ENCODE data around the gene PRDM5. TPM values are rescaled to one million over a fixed set of nuclear protein-coding genes. Genes with fewer than 3 reads are reported as not detected.

Gene PRDM5
- total RNA-seq: 2.2 TPM

- peak in 2 of 3 donors; percentile 26 to 34 for DNase-seq (ENCODE audit: low read depth in 2 of 3, low spot score in 2 of 3)
Measured at GRCh38 chr4:120922381-120923206, at the start of gene PRDM5. PRDM5 (minus strand) TSS chr4:120922726; CDS start chr4:120922608, 118 bp downstream.

GRCh38 chr4:120971884-120972283, 49.4 kb upstream of the PRDM5 start:
- DNase-seq (ENCODE audit: low read depth in 2 of 3, low spot score in 2 of 3): no peak

GRCh38 chr4:120965938-120966337, 43.4 kb upstream of the PRDM5 start:
- no peak for DNase-seq (ENCODE audit: low read depth in 2 of 3, low spot score in 2 of 3)

- DNase-seq (ENCODE audit: low read depth in 2 of 3, low spot score in 2 of 3): no peak
Measured at GRCh38 chr4:120964596-120964995, 42.1 kb upstream of the PRDM5 start.

GRCh38 chr4:120963449-120963848, 40.9 kb upstream of the PRDM5 start:
- DNase-seq (ENCODE audit: low read depth in 2 of 3, low spot score in 2 of 3): no peak

- DNase-seq (ENCODE audit: low read depth in 2 of 3, low spot score in 2 of 3): no peak
Measured at GRCh38 chr4:120960656-120961267, 38.2 kb upstream of the PRDM5 start.

GRCh38 chr4:120948382-120948781, 25.9 kb upstream of the PRDM5 start:
- no peak for DNase-seq (ENCODE audit: low read depth in 2 of 3, low spot score in 2 of 3)

GRCh38 chr4:120942776-120943175, 20.2 kb upstream of the PRDM5 start:
- no peak for DNase-seq (ENCODE audit: low read depth in 2 of 3, low spot score in 2 of 3)

- no peak for DNase-seq (ENCODE audit: low read depth in 2 of 3, low spot score in 2 of 3)
Measured at GRCh38 chr4:120940547-120940946, 18.0 kb upstream of the PRDM5 start.

- DNase-seq (ENCODE audit: low read depth in 2 of 3, low spot score in 2 of 3): no peak
Measured at GRCh38 chr4:120939693-120940092, 17.2 kb upstream of the PRDM5 start.

GRCh38 chr4:120929847-120930246, 7.3 kb upstream of the PRDM5 start:
- DNase-seq (ENCODE audit: low read depth in 2 of 3, low spot score in 2 of 3): no peak

- DNase-seq (ENCODE audit: low read depth in 2 of 3, low spot score in 2 of 3): no peak
Measured at GRCh38 chr4:120927801-120928409, 5.4 kb upstream of the PRDM5 start.

GRCh38 chr4:120926358-120927025, 4.0 kb upstream of the PRDM5 start:
- DNase-seq (ENCODE audit: low read depth in 2 of 3, low spot score in 2 of 3): no peak

- DNase-seq (ENCODE audit: low read depth in 2 of 3, low spot score in 2 of 3): no peak
Measured at GRCh38 chr4:120924931-120925330, 2.4 kb upstream of the PRDM5 start.

- DNase-seq (ENCODE audit: low read depth in 2 of 3, low spot score in 2 of 3): peak in 2 of 3 donors; percentile 30 to 52
Measured at GRCh38 chr4:120923207-120923522, 639 bp upstream of the PRDM5 start.

- peak in 2 of 3 donors; percentile 15 to 24 for DNase-seq (ENCODE audit: low read depth in 2 of 3, low spot score in 2 of 3)
Measured at GRCh38 chr4:120921456-120922380, 808 bp downstream of the PRDM5 start.

GRCh38 chr4:120920666-120921065, 1.9 kb downstream of the PRDM5 start:
- no peak for DNase-seq (ENCODE audit: low read depth in 2 of 3, low spot score in 2 of 3)

GRCh38 chr4:120919358-120919757, 3.2 kb downstream of the PRDM5 start:
- peak in 1 of 3 donors; percentile 2 for DNase-seq (ENCODE audit: low read depth in 2 of 3, low spot score in 2 of 3)

GRCh38 chr4:120918788-120919187, 3.7 kb downstream of the PRDM5 start:
- DNase-seq (ENCODE audit: low read depth in 2 of 3, low spot score in 2 of 3): no peak

GRCh38 chr4:120918092-120918491, 4.4 kb downstream of the PRDM5 start:
- no peak for DNase-seq (ENCODE audit: low read depth in 2 of 3, low spot score in 2 of 3)
